HK-2 (cell line): ENCODE results near the gene LPCAT4.
A peak's percentile ranks its signal among the peaks of the same experiment; 100 is the strongest.
"Not testable (repeated sequence)": the region's sequence is repeated elsewhere in the genome, so short reads cannot be mapped to it uniquely, and the experiment has no call there.

Source experiments
- DNase-seq: peaks from one replicate; pipeline ENCODE4 v3.0.0-alpha.2; 2018; ENCODE audit not compliant: unreplicated experiment

Gene LPCAT4, protein sequence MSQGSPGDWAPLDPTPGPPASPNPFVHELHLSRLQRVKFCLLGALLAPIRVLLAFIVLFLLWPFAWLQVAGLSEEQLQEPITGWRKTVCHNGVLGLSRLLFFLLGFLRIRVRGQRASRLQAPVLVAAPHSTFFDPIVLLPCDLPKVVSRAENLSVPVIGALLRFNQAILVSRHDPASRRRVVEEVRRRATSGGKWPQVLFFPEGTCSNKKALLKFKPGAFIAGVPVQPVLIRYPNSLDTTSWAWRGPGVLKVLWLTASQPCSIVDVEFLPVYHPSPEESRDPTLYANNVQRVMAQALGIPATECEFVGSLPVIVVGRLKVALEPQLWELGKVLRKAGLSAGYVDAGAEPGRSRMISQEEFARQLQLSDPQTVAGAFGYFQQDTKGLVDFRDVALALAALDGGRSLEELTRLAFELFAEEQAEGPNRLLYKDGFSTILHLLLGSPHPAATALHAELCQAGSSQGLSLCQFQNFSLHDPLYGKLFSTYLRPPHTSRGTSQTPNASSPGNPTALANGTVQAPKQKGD

DNA sequence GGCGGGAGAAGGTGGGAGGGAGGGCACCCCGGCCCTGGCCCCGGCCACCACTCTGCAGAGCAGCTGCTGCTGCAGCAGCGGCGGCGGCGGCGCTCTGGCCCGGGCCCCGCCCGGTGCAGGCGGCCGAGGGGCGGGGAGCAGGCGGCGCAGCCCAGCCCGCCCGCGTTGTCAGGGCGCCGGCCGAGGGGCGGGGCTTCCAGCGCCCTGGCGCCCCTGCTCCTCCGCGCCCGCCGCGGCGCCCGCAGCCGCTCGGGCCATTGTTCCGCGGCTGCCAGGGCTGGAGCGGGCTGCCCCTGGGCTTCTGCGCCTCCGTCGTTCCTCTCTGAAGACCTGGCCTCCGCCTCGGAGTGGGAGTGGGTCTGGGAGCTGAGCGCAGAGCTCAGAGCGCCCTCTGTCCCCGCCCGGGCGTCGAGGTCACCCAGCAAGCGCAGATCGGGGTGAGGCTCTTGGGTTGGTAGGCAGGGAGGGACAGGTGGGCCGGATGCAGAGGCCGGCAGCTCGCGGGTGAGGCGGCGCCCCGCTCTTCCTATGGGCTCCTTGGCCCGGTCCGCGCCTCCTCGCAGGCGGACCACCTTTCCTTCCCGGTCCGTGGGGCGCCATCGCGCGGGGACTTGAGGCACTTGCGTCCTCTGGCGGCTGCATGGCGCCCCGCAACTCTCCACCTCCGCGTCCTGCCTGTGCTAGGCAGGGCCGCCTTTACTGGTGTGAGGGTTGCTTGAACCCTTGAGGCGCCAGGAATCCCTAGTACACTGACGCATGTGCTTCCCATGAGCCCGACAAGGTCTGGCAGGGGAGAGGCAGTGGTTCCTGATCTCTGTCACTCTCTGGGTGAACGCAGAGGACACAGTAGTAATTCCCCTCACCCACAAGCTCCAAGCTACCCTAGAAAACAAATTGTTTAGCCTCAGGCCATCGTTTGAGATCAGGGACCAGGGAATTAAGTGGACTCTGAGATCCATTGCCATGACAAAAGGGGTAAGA is at the start of gene LPCAT4:
Gene LPCAT4 (minus strand): TSS at position 96 of the 981 bp plus-strand sequence. CDS start 96 bp downstream, outside the sequence.
- peak; percentile 83 for DNase-seq

DNA sequence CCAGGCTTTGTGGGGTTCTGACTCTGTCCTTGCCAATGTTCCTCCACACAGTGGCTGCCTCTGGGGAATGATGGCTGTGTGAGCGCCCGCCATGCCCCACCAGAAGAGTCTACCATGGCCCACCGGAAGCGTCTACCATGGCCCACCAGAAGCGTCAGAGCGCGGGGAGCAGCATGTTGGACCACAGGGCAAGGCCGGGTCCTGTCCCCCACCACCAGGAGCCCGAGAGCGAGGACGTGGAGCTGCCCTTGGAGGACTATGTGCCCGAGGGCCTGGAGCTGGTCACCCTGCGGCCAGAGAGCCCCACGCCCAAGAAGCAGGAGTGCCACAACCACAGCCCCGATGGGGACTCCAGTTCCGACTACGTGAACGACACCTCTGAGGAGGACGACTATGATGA is 42.5 kb upstream of the LPCAT4 start:
- DNase-seq: not testable (repeated sequence)

DNA sequence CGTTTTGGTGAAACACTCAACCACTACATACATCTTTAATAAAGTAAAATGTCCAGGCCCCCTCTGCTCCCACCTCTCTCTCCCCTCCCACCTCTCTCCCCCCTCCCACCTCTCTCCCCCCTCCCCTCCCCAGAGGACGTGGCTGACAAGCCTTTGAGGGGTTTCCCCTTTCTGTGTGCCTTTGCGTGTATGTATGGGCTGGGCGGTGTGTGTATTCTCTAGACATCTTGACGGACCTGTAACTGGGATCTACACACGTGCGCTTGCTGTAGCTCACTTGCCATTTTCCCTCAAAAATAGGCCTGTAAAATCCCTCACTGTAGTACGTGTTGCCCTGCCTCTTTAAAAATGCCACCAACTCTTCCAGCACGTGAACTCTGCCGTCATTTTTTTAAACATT is 42.0 kb upstream of the LPCAT4 start:
- not testable (repeated sequence) for DNase-seq

DNA sequence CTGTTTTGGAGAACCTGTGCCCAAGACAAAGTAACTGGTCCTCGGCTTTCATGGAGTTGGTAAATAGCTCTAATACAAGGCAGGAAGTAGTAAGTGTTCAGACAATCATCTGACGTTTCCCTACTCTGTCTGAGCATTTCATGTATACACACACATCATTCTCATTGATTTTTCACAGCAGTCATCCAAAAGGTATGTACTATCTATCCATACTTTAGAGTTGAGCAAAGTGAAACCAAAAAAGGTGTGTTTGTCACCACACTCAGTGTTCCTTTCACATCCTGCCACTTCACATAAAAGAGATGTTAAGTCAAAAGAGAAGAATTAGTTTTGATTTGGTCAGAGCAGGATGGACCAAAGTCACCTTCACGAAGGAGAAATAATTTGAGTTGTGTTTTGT is 36.9 kb upstream of the LPCAT4 start:
- not testable (repeated sequence) for DNase-seq

DNA sequence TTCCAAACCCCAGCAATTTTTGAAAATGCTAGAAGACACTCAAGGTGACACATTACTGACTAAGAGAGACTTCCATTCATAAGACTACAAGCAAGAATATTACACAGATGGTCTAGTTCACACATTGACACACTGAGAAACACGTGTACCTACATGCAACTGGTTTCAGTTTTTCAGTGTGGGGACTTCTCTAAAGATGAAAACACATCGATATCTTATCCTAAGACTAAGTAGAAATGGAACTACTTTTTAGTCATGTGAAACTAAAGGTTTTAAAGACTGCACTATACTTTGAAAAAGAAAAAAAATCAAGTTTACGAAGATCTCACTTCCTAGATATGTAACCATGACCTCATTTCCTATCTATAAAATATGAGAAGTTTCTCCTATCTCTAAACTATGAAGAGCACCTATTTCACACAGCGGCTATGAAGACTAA is 36.2 kb upstream of the LPCAT4 start:
- DNase-seq: not testable (repeated sequence)

DNA sequence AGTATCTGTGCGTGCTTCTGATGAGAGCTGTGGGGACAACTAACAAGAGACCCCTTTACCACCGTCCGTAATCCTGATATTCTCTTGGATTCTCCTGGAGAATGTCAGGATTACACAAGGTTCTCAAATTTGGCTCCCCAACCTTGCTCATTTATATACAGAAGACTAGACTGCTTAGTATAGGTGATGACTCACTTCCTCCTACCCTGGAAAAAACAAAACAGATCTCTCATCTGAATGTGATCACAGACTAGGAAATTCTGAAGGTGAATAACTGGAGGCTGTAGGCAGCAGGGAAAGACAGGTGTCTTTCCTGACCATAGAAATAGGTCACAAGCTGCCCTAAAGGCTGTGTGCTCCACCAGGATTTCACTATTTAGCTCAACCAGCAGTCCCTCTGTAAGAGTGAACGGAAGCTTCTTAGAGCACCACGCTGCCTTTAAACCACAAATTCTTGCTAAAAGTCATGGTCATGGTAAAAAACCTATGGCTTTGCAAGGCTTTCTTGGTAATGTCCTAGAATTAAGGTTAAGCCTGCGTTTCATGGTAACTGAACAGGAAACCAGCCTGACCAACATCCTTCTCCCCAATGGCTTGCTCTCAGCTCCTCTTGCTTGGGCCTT is 30.8 kb upstream of the LPCAT4 start:
- DNase-seq: not testable (repeated sequence)

DNA sequence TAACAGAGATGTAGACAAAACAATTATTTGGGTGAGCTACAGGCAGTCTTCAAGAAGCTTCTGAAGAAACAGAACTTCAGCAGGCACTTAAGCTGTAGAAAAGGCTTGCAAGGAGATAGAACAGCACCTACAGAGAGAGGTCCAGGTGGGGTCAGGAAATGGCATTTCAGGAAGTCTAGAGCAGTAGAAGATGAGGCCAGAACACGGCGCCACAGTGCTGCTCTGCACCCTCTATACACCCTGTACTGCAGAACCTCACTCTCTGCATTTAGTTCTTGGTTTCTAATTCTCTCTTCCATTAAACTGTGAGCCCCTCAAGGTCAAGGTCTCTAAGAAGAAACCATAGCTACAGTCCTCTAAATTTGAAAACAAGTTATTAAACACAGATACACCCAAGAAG is 26.0 kb upstream of the LPCAT4 start:
- not testable (repeated sequence) for DNase-seq

DNA sequence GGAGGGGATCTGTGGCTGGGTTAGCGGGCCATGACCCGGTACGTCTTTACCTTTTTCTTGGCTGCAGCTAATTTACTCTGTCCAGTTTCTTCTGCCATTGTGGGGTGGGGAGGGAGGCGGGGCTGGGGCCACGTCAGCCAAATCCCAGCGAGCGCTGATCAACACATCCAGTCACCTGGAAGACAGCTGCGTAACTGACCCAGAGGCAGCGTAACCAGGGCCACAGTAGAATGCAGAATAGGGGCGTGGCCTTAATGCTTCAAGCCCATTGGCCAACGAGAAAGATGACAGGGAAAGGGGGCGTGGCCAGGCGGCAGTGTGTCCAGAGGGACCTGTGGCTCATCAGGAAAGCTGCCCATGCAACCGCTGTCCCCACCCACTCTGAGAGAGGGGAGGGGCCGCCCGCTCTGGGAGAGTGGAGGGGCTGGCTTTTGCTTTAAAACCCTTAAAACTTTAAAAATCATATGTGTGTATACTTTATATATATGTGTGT is 22.6 kb upstream of the LPCAT4 start:
- DNase-seq: not testable (repeated sequence)

DNA sequence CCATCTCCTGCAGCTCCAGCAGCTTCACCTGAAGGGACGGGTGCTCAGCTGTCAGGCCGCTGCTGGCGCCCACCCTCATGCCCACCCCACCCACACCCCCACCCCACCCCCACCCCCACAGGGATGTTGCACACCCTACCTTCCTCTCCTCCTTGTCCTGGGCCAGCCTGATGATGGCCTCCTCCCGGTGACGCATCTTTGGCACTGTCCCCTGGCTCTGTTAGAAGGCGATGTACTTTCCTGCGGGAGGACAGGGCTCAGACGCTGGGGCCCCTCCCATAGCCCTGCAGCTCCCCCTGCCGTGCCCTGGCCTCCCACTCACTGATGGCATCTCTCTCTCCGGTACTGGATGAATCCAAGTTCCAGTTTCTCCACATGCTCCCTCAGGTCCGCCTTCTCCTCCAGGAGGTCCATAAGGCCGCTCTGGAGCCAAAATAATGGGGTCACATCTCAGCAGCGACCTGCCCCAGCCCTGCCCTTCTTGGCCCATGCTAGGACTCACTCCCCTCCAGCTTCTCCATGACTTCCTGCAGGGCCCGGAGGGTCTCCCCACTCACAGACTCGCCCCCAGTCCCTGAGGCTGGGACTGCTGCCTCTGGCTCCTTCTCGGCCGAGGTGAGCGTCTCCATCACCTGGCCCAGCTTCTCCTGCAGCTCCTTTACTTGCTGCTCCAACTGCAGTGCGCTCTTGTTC is 15.0 kb upstream of the LPCAT4 start:
- DNase-seq: not testable (repeated sequence)

DNA sequence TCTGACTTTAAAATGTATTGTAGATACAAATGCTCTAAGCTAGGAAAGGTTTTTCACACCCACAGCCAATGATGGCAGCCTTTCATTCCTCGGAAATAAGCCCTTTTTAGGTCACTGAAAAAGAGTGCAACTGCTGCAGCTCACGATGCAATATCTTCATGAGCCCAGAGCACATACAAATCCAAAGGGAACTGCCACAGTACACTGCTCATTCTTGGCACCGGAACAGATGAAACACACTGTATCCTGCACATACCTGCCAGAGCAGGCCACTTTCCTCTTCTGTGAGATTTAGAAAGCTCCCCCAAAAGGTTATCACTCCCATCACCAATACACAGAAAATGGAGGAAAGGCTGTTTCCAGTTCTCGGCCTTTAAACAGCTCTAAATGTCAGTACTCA is 13.5 kb upstream of the LPCAT4 start:
- not testable (repeated sequence) for DNase-seq

DNA sequence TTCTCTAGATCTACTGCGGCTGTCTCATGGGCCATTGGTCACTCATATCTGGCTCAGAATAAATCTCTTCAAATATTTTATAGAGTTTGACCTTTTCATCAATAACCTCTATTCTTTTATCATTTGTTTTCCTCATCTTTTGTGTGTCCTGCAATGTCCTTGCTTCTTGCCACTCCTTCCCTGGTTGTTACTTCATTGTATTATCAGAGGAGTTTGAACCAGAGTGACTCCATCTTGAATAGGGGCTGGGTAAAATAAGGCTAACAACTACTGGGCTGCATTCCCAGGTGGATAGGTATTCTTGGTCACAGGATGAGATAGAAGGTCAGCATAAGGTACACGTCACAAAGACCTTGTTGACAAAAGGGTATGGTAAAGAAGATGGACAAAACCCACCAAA is 9.9 kb upstream of the LPCAT4 start:
- no peak for DNase-seq

DNA sequence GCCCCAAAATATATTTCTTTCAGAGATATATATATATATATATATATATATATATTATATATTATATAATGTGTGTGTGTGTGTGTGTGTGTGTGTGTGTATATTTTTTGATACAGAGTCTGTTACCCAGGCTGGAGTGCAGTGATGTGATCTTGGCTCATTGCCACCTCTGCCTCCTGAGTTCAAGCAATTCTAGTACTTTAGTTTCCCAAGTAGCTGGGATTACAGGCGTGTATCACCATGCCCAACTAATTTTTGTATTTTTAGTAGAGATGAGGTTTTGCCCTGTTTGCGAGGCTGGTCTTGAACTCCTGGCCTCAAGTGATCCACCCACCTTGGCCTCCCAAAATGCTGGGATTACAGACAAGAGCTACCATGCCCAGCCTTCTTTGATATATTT is 8.5 kb upstream of the LPCAT4 start:
- DNase-seq: not testable (repeated sequence)

DNA sequence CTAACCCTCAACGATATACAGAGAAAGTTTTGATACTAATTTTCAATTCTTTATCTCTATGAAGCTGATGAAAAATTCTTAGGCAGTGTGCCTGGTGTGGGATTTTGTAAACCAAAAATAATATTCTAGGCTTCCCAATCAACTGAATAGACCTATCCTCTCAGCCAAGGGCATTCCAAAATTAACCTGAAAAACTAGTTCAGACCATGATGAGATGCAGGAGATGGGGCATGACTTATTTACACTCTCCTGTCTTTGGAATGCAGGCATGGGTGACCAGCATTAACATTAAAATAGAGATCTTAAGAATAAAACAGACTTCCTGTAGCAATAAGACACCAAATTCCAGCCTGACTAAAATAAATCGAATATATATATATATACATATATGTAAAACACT is 7.8 kb upstream of the LPCAT4 start:
- no peak for DNase-seq

DNA sequence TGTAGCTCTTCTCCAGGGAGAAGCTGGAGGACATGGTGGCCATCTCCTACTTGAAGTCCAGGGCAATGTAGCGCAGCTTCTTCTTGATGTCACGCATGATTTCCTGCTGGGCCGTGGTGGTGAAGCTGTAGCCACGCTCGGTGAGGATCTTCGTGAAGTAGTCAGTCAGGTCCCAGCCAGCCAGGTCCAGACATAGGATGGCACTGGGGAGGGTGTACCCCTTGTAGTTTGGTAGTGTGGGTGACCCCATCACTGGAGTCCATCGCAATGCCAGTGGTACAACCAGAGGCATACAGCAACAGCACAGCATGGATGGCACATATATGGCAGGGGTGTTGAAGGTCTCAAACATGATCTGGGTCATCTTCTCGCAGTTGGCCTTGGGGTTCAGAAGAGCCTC is 7.0 kb upstream of the LPCAT4 start:
- no peak for DNase-seq

DNA sequence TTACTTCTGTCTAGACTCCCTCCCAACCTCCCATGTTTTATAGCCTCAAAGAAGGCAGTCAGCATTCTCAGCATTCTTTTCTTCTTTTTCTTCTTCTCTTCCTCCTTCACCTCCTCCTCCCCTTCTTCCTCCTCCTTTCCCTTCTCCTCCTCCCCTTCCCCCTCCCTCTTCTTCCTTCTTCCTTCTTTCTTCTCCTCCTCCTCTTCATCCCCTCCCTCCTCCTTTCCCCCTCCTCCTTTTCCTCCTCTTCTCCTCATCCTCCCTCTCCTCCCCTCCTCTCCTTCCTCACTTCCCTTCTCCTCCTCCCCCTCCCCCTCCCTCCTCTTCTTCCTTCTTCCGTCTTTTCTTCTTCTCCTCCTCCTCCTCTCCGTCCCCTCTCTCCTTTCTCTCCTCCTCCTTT is 3.6 kb upstream of the LPCAT4 start:
- no peak for DNase-seq

DNA sequence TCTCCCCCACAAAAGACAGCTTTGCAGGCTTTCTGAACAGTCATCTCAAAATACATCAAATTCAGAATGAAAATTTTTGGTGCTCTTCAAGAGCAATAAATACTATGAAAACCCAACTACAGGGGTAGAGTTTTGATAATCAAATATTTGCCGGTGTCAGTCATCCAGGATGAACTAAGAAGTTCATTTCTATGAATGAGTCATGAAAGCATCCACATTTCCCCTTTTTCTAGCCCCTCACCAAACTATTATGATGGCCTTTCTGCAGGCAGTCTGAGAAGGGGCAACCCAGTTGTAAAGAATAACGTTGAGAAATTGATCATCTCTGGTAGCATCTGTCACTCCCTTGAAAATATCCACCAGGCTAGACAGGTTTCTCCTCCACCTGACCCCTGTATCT is 3.1 kb upstream of the LPCAT4 start:
- DNase-seq: no peak

DNA sequence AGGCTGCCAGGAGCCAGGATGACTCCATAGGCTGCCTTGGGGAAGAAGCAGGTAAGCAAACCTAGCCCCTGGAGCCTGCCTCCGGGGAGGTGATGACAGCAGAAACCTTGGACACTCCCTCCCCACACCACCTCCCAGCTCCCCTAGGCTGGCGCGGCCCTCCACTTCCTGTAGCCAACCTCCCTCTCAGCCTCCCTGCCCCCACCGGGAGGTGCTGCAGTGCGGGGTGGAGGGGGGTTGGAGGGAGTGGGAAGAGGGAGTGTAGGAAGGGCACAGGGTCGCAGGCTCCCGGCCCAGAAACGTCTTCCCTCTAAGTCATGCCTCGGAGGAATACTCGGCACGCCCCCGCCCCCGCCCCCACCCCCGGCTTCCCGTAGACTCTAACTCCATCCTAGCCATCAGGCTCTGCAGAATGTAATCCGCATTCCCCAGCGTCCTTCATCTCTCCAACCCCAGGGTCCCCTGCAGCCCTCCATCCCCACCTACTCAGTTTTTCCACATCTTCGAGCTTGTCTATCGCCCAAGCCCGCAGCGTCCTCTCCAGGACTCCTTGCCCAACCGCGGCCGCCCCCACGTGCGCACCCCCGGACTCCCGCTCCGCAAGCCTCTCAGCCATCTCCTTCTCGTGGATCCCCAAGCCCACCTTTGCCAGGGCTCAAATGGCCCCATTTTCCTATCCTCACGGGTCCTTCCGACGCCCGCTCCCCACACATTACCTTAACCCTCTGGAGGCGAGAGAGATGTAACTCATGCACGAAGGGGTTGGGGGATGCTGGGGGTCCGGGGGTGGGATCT is 528 bp downstream of the LPCAT4 start:
- DNase-seq: peak; percentile 70

DNA sequence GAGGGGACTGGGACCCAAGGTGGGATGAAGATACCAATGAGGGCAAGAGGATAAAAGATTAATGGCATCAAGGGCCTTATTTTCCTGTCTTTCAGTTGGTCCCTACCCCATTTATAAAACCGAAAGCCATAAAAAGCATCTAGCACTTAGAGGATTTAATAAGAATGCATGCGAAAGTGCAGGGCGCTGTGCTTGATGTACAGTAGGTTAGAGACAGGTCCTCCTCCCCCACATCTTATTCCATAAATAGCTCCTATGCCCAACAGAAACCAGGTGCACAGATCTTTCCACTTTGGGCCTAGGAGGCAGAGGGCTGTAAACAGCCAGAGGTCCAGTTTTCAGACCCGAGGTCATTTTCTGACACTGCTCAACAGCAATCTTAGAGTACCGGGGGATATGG is 1.2 kb downstream of the LPCAT4 start:
- DNase-seq: no peak

DNA sequence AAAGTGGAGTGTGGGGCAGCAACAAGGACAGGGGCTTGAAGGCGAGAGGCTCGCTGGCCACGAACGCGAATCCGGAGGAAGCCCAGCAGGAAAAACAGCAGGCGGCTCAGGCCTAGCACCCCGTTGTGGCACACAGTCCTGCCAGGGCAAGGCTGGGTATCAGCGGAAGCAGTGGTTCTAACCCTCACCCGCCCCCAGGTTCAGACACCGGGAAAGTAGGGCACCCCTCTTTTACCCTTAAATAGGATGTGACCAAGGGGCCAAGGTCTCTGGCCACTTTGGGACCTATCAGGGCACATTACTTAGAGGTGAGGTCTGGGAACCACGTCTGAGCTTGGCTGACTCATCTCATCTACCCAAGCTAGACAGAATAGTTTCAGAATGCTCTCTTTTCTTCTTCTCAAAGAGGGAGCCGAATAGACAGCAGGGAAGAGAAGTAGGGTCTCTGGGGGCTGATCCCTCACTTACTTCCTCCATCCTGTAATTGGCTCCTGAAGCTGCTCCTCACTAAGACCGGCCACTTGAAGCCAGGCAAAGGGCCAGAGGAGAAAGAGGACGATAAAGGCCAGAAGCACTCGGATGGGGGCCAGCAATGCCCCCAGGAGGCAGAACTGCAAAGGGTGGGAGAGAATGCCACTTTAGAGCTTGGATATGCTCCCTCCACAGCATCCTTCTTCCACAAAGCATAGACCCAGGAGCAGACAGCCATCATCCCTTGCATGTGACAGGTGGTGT is 1.7 kb downstream of the LPCAT4 start:
- DNase-seq: no peak
